Astrocyte (in vitro differentiated cells and primary cell): ENCODE measurements around the gene MCRS1. TPM values are rescaled to one million over a fixed set of nuclear protein-coding genes. Genes with fewer than 3 reads are reported as not detected.

Experiments used
- DNase-seq: peaks from one replicate; pipeline ENCODE4 v3.0.0-alpha.2; 2010; ENCODE audit warnings: low read depth
- FAIRE-seq: peaks from 2 replicates; lab custom pipeline; 2011; peaks lifted over from hg19 to GRCh38; lab: Jason Lieb, UNC
- H2AFZ ChIP-seq: 2 replicates; pipeline ENCODE4 v1.6.0; 2012; ENCODE audit warnings: low read depth, low read length, inconsistent platforms
- H3K27ac ChIP-seq: 2 replicates; pipeline ENCODE4 v1.5.1; 2011; ENCODE audit warnings: low read depth, low read length, inconsistent platforms
- H3K27me3 ChIP-seq: 2 replicates; pipeline ENCODE4 v1.6.0; 2011; ENCODE audit warnings: low read length, inconsistent platforms; ENCODE audit not compliant: insufficient read depth
- H3K36me3 ChIP-seq: 2 replicates; pipeline ENCODE4 v1.5.1; 2011; ENCODE audit warnings: low read length, inconsistent platforms; ENCODE audit not compliant: insufficient read depth
- H3K4me1 ChIP-seq: 2 replicates; pipeline ENCODE4 v1.5.1; 2011; ENCODE audit warnings: low read length, inconsistent platforms; ENCODE audit not compliant: insufficient read depth
- H3K4me2 ChIP-seq: 2 replicates; pipeline ENCODE4 v1.6.0; 2012; ENCODE audit warnings: low read length, inconsistent platforms
- H3K4me3 ChIP-seq: 2 replicates; pipeline ENCODE4 v1.5.1; 2011; ENCODE audit warnings: low read depth, mild to moderate bottlenecking, low read length, inconsistent platforms; ENCODE audit not compliant: insufficient read depth
- H3K79me2 ChIP-seq: 2 replicates; pipeline ENCODE4 v1.6.0; 2012; ENCODE audit warnings: mild to moderate bottlenecking, low read length, inconsistent platforms; ENCODE audit not compliant: insufficient read depth
- H3K9ac ChIP-seq: 2 replicates; pipeline ENCODE4 v1.6.0; 2012; ENCODE audit warnings: mild to moderate bottlenecking, low read length, inconsistent platforms
- H3K9me3 ChIP-seq: 2 replicates; pipeline ENCODE4 v1.5.1; 2012; ENCODE audit warnings: low read depth, mild to moderate bottlenecking, low read length, inconsistent platforms; ENCODE audit not compliant: insufficient read depth
- H4K20me1 ChIP-seq: 2 replicates; pipeline ENCODE4 v1.6.0; 2012; ENCODE audit warnings: low read length, inconsistent platforms; ENCODE audit not compliant: insufficient read depth
- H3K27ac Mint-ChIP-seq: one replicate; pipeline ENCODE4 v1.8.0; 2021; ENCODE audit warnings: mild to moderate bottlenecking, mixed read lengths; ENCODE audit not compliant: unreplicated experiment
- H3K27me3 Mint-ChIP-seq: one replicate; pipeline ENCODE4 v1.8.0; 2021; ENCODE audit warnings: low read depth, mixed read lengths; ENCODE audit not compliant: unreplicated experiment
- H3K36me3 Mint-ChIP-seq: one replicate; pipeline ENCODE4 v1.8.0; 2021; ENCODE audit warnings: low read depth, mixed read lengths; ENCODE audit not compliant: unreplicated experiment
- H3K4me1 Mint-ChIP-seq: one replicate; pipeline ENCODE4 v1.8.0; 2021; ENCODE audit warnings: low read depth, mixed read lengths; ENCODE audit not compliant: unreplicated experiment
- H3K4me3 Mint-ChIP-seq: one replicate; pipeline ENCODE4 v1.8.0; 2021; ENCODE audit warnings: mild to moderate bottlenecking, moderate library complexity, mixed read lengths; ENCODE audit not compliant: unreplicated experiment
- H3K9me3 Mint-ChIP-seq: one replicate; pipeline ENCODE4 v1.8.0; 2021; ENCODE audit warnings: mild to moderate bottlenecking, mixed read lengths; ENCODE audit not compliant: unreplicated experiment
- CTCF ChIP-seq: IDR thresholded peaks from 2 replicates; pipeline ENCODE4 v1.5.1; 2011; ENCODE audit warnings: low read depth, mild to moderate bottlenecking, inconsistent platforms, low read length, moderate library complexity; ENCODE audit not compliant: insufficient read depth
- EZH2 ChIP-seq: IDR thresholded peaks from 2 replicates; pipeline ENCODE4 v1.6.1; 2012; ENCODE audit warnings: mild to moderate bottlenecking, low read length, inconsistent platforms; ENCODE audit not compliant: insufficient read depth
- total RNA-seq: library from RNA; stranded (reverse); gene quantifications from 2 replicates; pipeline ENCODE4 v1.2.1, GENCODE V29; 2021

Gene MCRS1
- total RNA-seq, 1 donor from 2014 or later = 45.2 TPM

GRCh38 chr12:49537752-49538509, 30.0 kb downstream of the MCRS1 start:
- peaks cover 13% of the 10 kb centered on the region for H3K4me1 ChIP-seq
- peak overlapping the region; percentile 73 for H3K4me2 ChIP-seq
- TF ChIP-seq CTCF (no peak), EZH2 (peak; percentile 88)
- FAIRE-seq = no peak
- peaks cover 5% of the 10 kb centered on the region for H3K4me1 Mint-ChIP-seq
- H3K27ac Mint-ChIP-seq = no peak overlapping the region
- H3K9me3 ChIP-seq = no peaks in the 10 kb centered on the region
- H2AFZ ChIP-seq = no peak overlapping the region
- DNase-seq = no peak
- no peaks in the 10 kb centered on the region for H3K9me3 Mint-ChIP-seq
- peak overlapping the region; percentile 6 for H3K4me3 ChIP-seq
- H3K27ac ChIP-seq = no peak overlapping the region
- H3K27me3 Mint-ChIP-seq = peaks cover 53% of the 10 kb centered on the region
- H3K27me3 ChIP-seq = peaks cover 35% of the 10 kb centered on the region
- peak overlapping the region; percentile 54 for H3K4me3 Mint-ChIP-seq
- H3K36me3 Mint-ChIP-seq = peaks cover 2% of the 10 kb centered on the region
- H3K9ac ChIP-seq = no peak overlapping the region
- H4K20me1 ChIP-seq = peaks cover 9% of the 10 kb centered on the region
- no peaks in the 10 kb centered on the region for H3K36me3 ChIP-seq
- H3K79me2 ChIP-seq = no peaks in the 10 kb centered on the region

DNA sequence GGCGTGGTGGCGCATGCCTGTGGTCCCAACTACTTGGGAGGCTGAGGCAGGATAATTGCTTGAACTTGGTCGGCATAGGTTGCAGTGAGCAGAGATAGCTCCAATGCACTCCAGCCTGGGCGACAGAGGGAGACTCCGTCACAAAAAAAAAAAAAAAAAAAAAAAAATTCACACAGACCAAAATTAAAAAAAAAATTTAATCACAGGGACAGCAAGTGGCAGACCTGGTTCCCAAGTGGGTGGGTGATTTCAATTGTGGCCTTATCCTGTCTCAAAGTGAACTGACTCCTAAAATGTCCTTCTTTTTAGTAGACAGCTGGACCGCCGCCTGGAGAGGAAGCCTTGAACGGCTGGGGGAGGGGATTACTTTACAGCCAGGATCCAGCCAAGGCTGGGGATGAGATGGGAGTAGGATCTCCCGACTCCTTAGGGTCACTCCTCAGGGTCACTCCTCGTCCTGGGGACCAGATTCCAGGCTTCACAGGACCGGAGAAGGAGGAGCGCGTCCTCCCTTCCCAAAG, 30.7 kb downstream of the MCRS1 start:
- Histone ChIP-seq H2AFZ (no peak overlapping the region), H3K27ac (no peak overlapping the region), H3K27me3 (peaks cover 35% of the 10 kb centered on the region), H3K36me3 (peaks cover 4% of the 10 kb centered on the region), H4K20me1 (peaks cover 9% of the 10 kb centered on the region), H3K4me3 (peak overlapping the region; percentile 6), H3K9me3 (no peaks in the 10 kb centered on the region), H3K4me1 (peaks cover 13% of the 10 kb centered on the region), H3K4me2 (peak overlapping the region; percentile 73), H3K9ac (no peak overlapping the region), H3K79me2 (no peaks in the 10 kb centered on the region)
- H3K4me1 Mint-ChIP-seq = peaks cover 5% of the 10 kb centered on the region
- H3K9me3 Mint-ChIP-seq = no peaks in the 10 kb centered on the region
- no peak for DNase-seq
- TF ChIP-seq EZH2 (no peak), CTCF (no peak)
- no peak for FAIRE-seq
- peak overlapping the region; percentile 54 for H3K4me3 Mint-ChIP-seq
- H3K27ac Mint-ChIP-seq = no peak overlapping the region
- peaks cover 47% of the 10 kb centered on the region for H3K27me3 Mint-ChIP-seq
- H3K36me3 Mint-ChIP-seq = peaks cover 6% of the 10 kb centered on the region
